PC-9 (cell line): ENCODE measurements around the gene GRIK3. TPM values are rescaled to one million over a fixed set of nuclear protein-coding genes. Genes with fewer than 3 reads are reported as not detected.

Experiments
- BruUV-seq: library from RNA; stranded (reverse); fragments of 400-500 nt; replicated peaks from 2 replicates; lab custom pipeline; 2021; lab: Mats Ljungman, UMichigan
- CTCF ChIA-PET: fragments of 300-600 bp; sonication (Branson Sonifier 250); formaldehyde crosslinking; loops from one replicate; lab custom pipeline; 2022; ENCODE audit warnings: antibody characterized with exemption; lab: Charles Lee
- POLR2A ChIA-PET: fragments of 300-600 bp; sonication (Branson Sonifier 250); formaldehyde crosslinking; loops from one replicate; lab custom pipeline; 2022; ENCODE audit warnings: antibody characterized with exemption; ENCODE audit not compliant: unreplicated experiment; lab: Charles Lee
- DNase-seq, 2 experiments: peaks; one replicate each; pipeline versions ENCODE4 v3.0.0 to v3.0.0-alpha.2; 2015 to 2022; ENCODE audit warnings: mixed read lengths in 1 of 2
- H2AFZ ChIP-seq: fragments of 200-600 bp; sonication (generic); 2 replicates; pipeline ENCODE4 v1.8.1; 2017; ENCODE audit warnings: antibody characterized with exemption
- H3F3A ChIP-seq: fragments of 200-600 bp; sonication (generic); 2 replicates; pipeline ENCODE4 v1.8.1; 2017; ENCODE audit warnings: antibody characterized with exemption, mild to moderate bottlenecking, low read depth; ENCODE audit not compliant: insufficient read depth
- H3K27ac ChIP-seq: fragments of 200-600 bp; sonication (generic); 2 replicates; pipeline ENCODE4 v1.6.1; 2016; ENCODE audit warnings: mixed run types
- H3K27me3 ChIP-seq: fragments of 200-600 bp; sonication (generic); 2 replicates; pipeline ENCODE4 v1.6.1; 2016; ENCODE audit warnings: low read depth, mixed run types; ENCODE audit not compliant: insufficient read depth
- H3K36me3 ChIP-seq: fragments of 200-600 bp; sonication (generic); 2 replicates; pipeline ENCODE4 v1.6.1; 2016; ENCODE audit warnings: low read depth, mixed run types
- H3K4me1 ChIP-seq: fragments of 200-600 bp; sonication (generic); replicated peaks from 2 replicates; pipeline ENCODE4 v1.6.1; 2016; ENCODE audit warnings: mixed run types; ENCODE audit not compliant: insufficient read depth
- H3K4me2 ChIP-seq: fragments of 200-600 bp; sonication (generic); 2 replicates; pipeline ENCODE4 v1.6.1; 2017; ENCODE audit warnings: mixed run types
- H3K4me3 ChIP-seq: fragments of 200-600 bp; sonication (generic); 2 replicates; pipeline ENCODE4 v1.6.1; 2016; ENCODE audit warnings: mixed run types
- H3K79me2 ChIP-seq: fragments of 200-600 bp; sonication (generic); 2 replicates; pipeline ENCODE4 v1.6.1; 2017; ENCODE audit warnings: low read depth, mixed run types
- H3K9me2 ChIP-seq: fragments of 200-600 bp; sonication (generic); 2 replicates; pipeline ENCODE4 v1.8.1; 2017; ENCODE audit warnings: mild to moderate bottlenecking; ENCODE audit not compliant: insufficient read depth
- H3K9me3 ChIP-seq: fragments of 200-600 bp; sonication (generic); 2 replicates; pipeline ENCODE4 v1.8.1; 2016; ENCODE audit warnings: low read depth; ENCODE audit not compliant: insufficient read depth
- H4K20me1 ChIP-seq: fragments of 200-600 bp; sonication (generic); 2 replicates; pipeline ENCODE4 v1.8.1; 2017; ENCODE audit not compliant: insufficient read depth
- EZH2 ChIP-seq: fragments of 200-600 bp; sonication (generic); IDR thresholded peaks from 2 replicates; pipeline ENCODE4 v1.8.0; 2017; ENCODE audit warnings: antibody characterized with exemption, low read depth
- intact Hi-C: fragments of 100-400 bp; cut with micrococcal nuclease; formaldehyde crosslinking; loops from one replicate; pipeline ENCODE4 v1.10.0; 2022; ENCODE audit not compliant: unreplicated experiment
- total RNA-seq: library from RNA; stranded (reverse); gene quantifications from 2 replicates; pipeline ENCODE4 v1.2.3, GENCODE V29; 2021
- TF ChIP-seq, protein P1 (sequence below): fragments of 200-600 bp; sonication (generic); conservative IDR thresholded peaks from 2 replicates; pipeline ENCODE4 v1.6.1; 2017; ENCODE audit warnings: mixed run types, antibody characterized with exemption, mild to moderate bottlenecking, moderate library complexity

Gene GRIK3
- total RNA-seq, 1 experiment from 2014 or later = not detected

- intact Hi-C loops = no loop called here
- Histone ChIP-seq H3K9me2 (no peaks in the 10 kb centered on the region), H3K4me2 (no peak overlapping the region), H3K4me1 (no peaks in the 10 kb centered on the region), H3K9me3 (no peaks in the 10 kb centered on the region), H3K27me3 (peaks cover 24% of the 10 kb centered on the region), H3K36me3 (no peaks in the 10 kb centered on the region), H3K4me3 (no peak overlapping the region), H2AFZ (no peak overlapping the region), H4K20me1 (no peaks in the 10 kb centered on the region), H3F3A (no peaks in the 10 kb centered on the region), H3K79me2 (no peaks in the 10 kb centered on the region), H3K27ac (no peak overlapping the region)
- no peak for DNase-seq
- BruUV-seq = no TSS peak
- CTCF ChIA-PET = no interaction called here
- POLR2A ChIA-PET = no interaction called here
- TF ChIP-seq EZH2 = no peak
- TF ChIP-seq, protein P1, sequence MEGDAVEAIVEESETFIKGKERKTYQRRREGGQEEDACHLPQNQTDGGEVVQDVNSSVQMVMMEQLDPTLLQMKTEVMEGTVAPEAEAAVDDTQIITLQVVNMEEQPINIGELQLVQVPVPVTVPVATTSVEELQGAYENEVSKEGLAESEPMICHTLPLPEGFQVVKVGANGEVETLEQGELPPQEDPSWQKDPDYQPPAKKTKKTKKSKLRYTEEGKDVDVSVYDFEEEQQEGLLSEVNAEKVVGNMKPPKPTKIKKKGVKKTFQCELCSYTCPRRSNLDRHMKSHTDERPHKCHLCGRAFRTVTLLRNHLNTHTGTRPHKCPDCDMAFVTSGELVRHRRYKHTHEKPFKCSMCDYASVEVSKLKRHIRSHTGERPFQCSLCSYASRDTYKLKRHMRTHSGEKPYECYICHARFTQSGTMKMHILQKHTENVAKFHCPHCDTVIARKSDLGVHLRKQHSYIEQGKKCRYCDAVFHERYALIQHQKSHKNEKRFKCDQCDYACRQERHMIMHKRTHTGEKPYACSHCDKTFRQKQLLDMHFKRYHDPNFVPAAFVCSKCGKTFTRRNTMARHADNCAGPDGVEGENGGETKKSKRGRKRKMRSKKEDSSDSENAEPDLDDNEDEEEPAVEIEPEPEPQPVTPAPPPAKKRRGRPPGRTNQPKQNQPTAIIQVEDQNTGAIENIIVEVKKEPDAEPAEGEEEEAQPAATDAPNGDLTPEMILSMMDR = no peak
Measured at GRCh38 chr1:37012226-37012625, 22.1 kb downstream of the GRIK3 start.

DNA sequence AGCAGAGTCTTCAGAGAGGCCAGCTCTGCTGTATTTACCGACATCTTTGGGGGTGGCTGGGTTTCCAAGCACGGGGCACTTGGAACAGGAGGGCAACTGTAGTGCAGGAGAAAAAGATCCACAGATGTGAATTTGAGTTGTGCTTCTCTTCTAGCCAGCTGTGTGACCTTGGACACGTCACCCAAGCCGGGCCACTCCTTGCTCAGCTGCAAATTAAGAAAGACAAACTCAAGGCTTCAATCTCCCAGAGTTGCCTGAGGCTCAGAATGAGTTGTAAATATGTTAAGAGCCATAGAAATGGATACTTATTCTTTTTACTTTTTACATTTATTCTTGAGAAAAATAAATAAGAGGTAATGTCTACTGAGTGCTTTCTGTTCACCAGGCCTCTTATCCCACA lies 24.3 kb downstream of the GRIK3 start:
- no peak overlapping the region for H3K4me3 ChIP-seq

DNA sequence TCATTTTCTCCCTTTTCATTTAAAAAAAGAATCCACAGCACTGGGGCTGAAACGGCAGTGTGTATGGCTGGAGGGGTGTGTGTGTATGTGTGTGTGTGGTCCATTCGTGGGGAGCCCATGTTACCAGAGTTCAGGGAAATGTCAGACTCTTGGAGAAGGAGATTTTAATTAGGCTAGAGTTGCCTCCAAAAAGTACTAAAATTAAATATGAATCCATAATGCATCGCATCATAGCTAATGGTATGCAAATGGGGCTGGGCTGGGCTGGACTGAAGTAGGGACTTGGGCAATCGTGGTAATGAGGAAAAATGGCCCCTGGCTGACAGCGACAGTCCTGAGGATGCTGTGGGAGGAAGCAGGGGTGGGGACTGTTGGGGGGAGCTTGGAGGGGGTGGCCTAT lies 24.8 kb downstream of the GRIK3 start:
- no peaks in the 10 kb centered on the region for H3K36me3 ChIP-seq
- intact Hi-C loops = no loop called here
- no peak overlapping the region for H3K27ac ChIP-seq
- H3F3A ChIP-seq = no peaks in the 10 kb centered on the region
- H3K9me2 ChIP-seq = no peaks in the 10 kb centered on the region
- H3K4me2 ChIP-seq = no peak overlapping the region
- H3K27me3 ChIP-seq = peaks cover 36% of the 10 kb centered on the region
- CTCF ChIA-PET = no interaction called here
- no peak overlapping the region for H2AFZ ChIP-seq
- no peak overlapping the region for H3K4me3 ChIP-seq
- H3K9me3 ChIP-seq = no peaks in the 10 kb centered on the region
- no peaks in the 10 kb centered on the region for H4K20me1 ChIP-seq
- no peaks in the 10 kb centered on the region for H3K79me2 ChIP-seq
- no peak for DNase-seq
- POLR2A ChIA-PET = no interaction called here
- BruUV-seq = no TSS peak
- no peaks in the 10 kb centered on the region for H3K4me1 ChIP-seq
- TF ChIP-seq, protein P1 = no peak
- TF ChIP-seq EZH2 = no peak

More for the DNA sequence above, 24.3 kb downstream of the GRIK3 start:
- no TSS peak for BruUV-seq
- CTCF ChIA-PET = no interaction called here
- Histone ChIP-seq H3K9me2 (no peaks in the 10 kb centered on the region), H3K4me2 (no peak overlapping the region), H3K9me3 (no peaks in the 10 kb centered on the region), H3K36me3 (no peaks in the 10 kb centered on the region), H3K27me3 (peaks cover 31% of the 10 kb centered on the region), H3K27ac (no peak overlapping the region), H3K4me1 (no peaks in the 10 kb centered on the region), H3K79me2 (no peaks in the 10 kb centered on the region), H4K20me1 (no peaks in the 10 kb centered on the region), H2AFZ (no peak overlapping the region), H3F3A (no peaks in the 10 kb centered on the region)
- POLR2A ChIA-PET = no interaction called here
- TF ChIP-seq, protein P1 = no peak
- no peak for TF ChIP-seq EZH2
- no peak for DNase-seq
- intact Hi-C loops = no loop called here
